Measurements from ENCODE around the gene LDLRAD4.

The LDLRAD4 gene

DNA sequence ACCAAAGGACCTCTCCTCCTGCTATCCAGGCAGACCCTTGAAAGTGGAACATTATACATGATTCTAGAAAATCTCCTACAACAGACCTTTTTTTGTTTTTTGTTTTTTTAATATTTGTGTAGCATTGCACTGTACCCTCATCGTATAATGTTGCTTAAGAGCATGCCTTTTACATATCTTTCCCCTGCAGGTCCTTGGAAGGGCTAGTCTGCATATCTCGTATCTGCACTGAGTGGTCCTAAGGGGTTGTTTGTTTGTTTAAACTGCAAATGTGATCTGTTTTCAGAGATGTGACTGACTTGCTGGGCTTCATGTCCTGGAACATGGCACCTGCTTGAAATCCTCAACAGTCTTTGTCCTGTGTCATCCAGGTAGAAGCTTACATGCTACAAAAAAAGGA lies 303.7 kb downstream of the LDLRAD4 start:
- Histone ChIP-seq H3K27me3 (no peaks in the 10 kb centered on the region), H3K4me2 (no peak overlapping the region)

DNA sequence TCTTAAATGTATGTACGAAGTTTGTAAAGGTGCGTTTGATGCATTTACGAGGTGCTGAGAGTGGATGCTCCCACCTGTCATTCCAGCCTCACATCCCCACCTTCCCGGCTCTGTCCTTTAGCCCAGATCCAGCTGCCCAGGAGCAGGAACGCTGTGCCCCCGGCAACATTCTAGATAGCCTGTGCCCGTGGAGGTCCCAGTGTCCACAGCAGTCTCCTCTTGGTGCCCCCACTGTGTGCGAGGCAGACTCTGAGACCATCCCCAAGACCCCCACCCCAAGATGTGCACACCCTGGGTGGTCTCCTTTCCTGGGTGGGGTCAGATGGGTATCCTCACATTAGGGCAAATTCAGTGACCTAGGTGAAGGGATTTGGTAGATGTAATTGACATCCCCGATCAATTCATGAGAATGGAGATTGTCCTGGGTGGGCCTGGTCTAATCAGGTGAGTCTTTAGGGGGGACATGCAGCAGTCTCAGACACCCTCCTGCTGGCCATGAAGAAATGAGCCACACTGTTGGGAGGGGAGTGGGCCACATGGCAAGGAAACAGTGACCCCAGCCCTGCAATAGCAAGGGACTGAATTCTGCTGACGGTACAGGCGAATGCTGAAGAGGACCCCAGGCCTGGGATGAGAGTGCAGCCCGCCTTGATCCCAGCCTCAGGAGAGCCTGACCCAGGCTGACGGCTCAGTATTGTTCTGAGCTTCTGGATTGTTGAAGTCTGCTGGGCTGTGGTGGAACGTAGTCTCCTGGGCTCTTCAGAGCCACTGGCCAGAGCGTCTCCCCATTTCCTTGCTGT lies 304.5 kb downstream of the LDLRAD4 start:
- no peak for TF ChIP-seq Cebpa-rat (IDR thresholded peaks at IDR 0.05)
- Histone ChIP-seq H3K9me3 (peaks cover 9% of the 10 kb centered on the region; the same call in 1 of the 2 replicates), H4K20me1 (peaks cover 79% of the 10 kb centered on the region), H3K4me3 (no peak overlapping the region), H3K36me3 (peaks cover 71% of the 10 kb centered on the region), H3K27ac (no peak overlapping the region), H3K4me2 (no peak overlapping the region), H3K9ac (no peak overlapping the region), H3K27me3 (no peaks in the 10 kb centered on the region), H3K4me1 (peaks cover 44% of the 10 kb centered on the region)

More for the DNA sequence above, 303.7 kb downstream of the LDLRAD4 start:
- H3K9me3 ChIP-seq = peaks cover 17% of the 10 kb centered on the region
- no peak overlapping the region for H3K9ac ChIP-seq
- H3K36me3 ChIP-seq = peaks cover 71% of the 10 kb centered on the region
- H3K4me3 ChIP-seq = no peak overlapping the region
- no peak overlapping the region for H3K27ac ChIP-seq
- TF ChIP-seq Cebpa-rat (IDR thresholded peaks at IDR 0.05) = no peak
- peaks cover 39% of the 10 kb centered on the region for H3K4me1 ChIP-seq
- H4K20me1 ChIP-seq = peaks cover 72% of the 10 kb centered on the region

DNA sequence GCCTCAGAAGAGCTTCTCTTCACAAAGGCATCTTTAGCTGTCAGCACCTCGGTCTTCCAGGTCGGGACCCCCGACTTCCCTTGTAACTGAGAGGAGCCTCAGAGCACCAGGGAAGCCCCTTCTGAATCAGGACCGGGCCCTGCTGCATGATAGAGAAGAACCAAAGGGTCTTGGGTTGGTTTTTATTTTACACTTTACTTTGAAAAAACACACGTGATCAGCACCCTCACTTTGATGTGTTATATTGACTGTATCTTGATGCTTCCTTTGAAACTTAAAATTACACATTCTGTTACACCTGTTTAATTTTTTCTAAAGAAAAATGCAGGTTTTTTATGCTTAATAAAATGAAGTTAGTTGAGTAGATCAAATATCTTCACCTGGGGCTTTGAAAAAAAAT lies 305.5 kb downstream of the LDLRAD4 start:
- peaks cover 71% of the 10 kb centered on the region for H3K36me3 ChIP-seq
- no peak for TF ChIP-seq Cebpa-rat (IDR thresholded peaks at IDR 0.05)
- H3K9me3 ChIP-seq = no peaks in the 10 kb centered on the region
- no peaks in the 10 kb centered on the region for H3K27me3 ChIP-seq
- no peak overlapping the region for H3K4me2 ChIP-seq
- no peak overlapping the region for H3K9ac ChIP-seq
- peaks cover 47% of the 10 kb centered on the region for H3K4me1 ChIP-seq
- H3K4me3 ChIP-seq = no peak overlapping the region
- peaks cover 85% of the 10 kb centered on the region for H4K20me1 ChIP-seq
- H3K27ac ChIP-seq = 0 out of 2 replicates have a peak overlapping the region, but pooled peaks have one; percentile 23

GRCh38 chr18:13524811-13525210 lies 306.3 kb downstream of the LDLRAD4 start:
- no peak overlapping the region for H3K9ac ChIP-seq
- peaks cover 85% of the 10 kb centered on the region for H4K20me1 ChIP-seq
- H3K4me1 ChIP-seq = peaks cover 47% of the 10 kb centered on the region
- H3K4me3 ChIP-seq = no peak overlapping the region
- peaks cover 68% of the 10 kb centered on the region for H3K36me3 ChIP-seq
- no peak overlapping the region for H3K27ac ChIP-seq
- no peak for TF ChIP-seq Cebpa-rat (IDR thresholded peaks at IDR 0.05)
- H3K4me2 ChIP-seq = no peak overlapping the region
- no peaks in the 10 kb centered on the region for H3K27me3 ChIP-seq
- no peaks in the 10 kb centered on the region for H3K9me3 ChIP-seq

GRCh38 chr18:13525381-13526029 lies 306.9 kb downstream of the LDLRAD4 start:
- H3K27me3 ChIP-seq = no peaks in the 10 kb centered on the region
- no peak for TF ChIP-seq Cebpa-rat (IDR thresholded peaks at IDR 0.05)
- H3K9ac ChIP-seq = no peak overlapping the region
- H3K4me3 ChIP-seq = no peak overlapping the region
- peaks cover 47% of the 10 kb centered on the region for H3K4me1 ChIP-seq
- no peak overlapping the region for H3K4me2 ChIP-seq
- H3K9me3 ChIP-seq = no peaks in the 10 kb centered on the region
- H4K20me1 ChIP-seq = peaks cover 86% of the 10 kb centered on the region
- H3K27ac ChIP-seq = no peak overlapping the region
- peaks cover 68% of the 10 kb centered on the region for H3K36me3 ChIP-seq

DNA sequence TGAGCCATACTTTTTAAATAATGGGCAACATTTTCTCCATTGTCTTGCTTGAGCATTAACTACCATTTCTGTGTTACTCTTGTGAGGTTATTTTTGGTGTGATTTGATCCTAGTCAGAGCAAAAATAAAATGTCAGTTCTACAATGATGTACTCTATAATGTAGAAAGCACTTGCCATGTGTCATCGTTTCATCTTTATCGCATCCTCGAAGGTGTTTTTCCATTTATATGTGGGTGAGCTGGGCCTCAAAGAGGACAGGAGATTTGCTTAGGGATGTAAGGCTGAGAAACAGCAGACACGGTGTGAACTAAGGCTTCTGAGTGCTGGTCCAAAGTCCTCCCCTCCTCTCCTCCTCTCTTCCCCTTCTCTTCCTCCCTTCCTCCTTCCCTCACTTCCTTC lies 308.0 kb downstream of the LDLRAD4 start:
- TF ChIP-seq Cebpa-rat (IDR thresholded peaks at IDR 0.05) = no peak
- H3K27me3 ChIP-seq = no peaks in the 10 kb centered on the region
- H3K36me3 ChIP-seq = peaks cover 67% of the 10 kb centered on the region
- no peaks in the 10 kb centered on the region for H3K9me3 ChIP-seq
- H3K4me1 ChIP-seq = peaks cover 51% of the 10 kb centered on the region
- no peak overlapping the region for H3K4me3 ChIP-seq
- H3K4me2 ChIP-seq = no peak overlapping the region
- H3K27ac ChIP-seq = no peak overlapping the region
- H4K20me1 ChIP-seq = peaks cover 83% of the 10 kb centered on the region
- H3K9ac ChIP-seq = no peak overlapping the region

GRCh38 chr18:13527256-13527655 lies 308.7 kb downstream of the LDLRAD4 start:
- no peak for TF ChIP-seq Cebpa-rat (IDR thresholded peaks at IDR 0.05)
- H3K4me3 ChIP-seq = no peak overlapping the region
- no peaks in the 10 kb centered on the region for H3K9me3 ChIP-seq
- peaks cover 62% of the 10 kb centered on the region for H3K36me3 ChIP-seq
- peaks cover 80% of the 10 kb centered on the region for H4K20me1 ChIP-seq
- no peak overlapping the region for H3K4me2 ChIP-seq
- H3K27me3 ChIP-seq = no peaks in the 10 kb centered on the region
- no peak overlapping the region for H3K9ac ChIP-seq
- peaks cover 51% of the 10 kb centered on the region for H3K4me1 ChIP-seq
- no peak overlapping the region; the same call in 1 of the 2 replicates for H3K27ac ChIP-seq

DNA sequence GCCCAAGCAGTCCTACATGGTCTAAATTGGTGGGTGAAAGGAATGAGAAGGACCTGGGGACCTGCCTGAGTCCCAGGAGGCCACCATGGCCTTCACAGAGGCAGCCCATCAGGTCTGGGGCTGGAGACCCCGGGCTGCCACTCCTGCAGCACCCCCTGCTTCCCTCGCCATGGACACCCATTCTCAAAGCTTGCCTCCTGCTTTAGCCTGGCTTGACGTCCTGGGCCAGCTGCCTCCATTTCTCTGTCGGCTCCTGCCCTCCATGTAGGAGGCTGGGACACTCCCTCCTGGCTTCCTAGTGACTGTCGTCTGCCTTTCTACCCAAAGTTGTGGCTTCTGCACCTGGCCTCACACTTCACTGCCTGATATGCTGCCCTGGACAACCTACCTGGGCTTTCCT lies 309.2 kb downstream of the LDLRAD4 start:
- H3K4me3 ChIP-seq = no peak overlapping the region
- no peak overlapping the region; the same call in 1 of the 2 replicates for H3K27ac ChIP-seq
- H3K36me3 ChIP-seq = peaks cover 63% of the 10 kb centered on the region
- no peaks in the 10 kb centered on the region for H3K9me3 ChIP-seq
- no peaks in the 10 kb centered on the region for H3K27me3 ChIP-seq
- no peak for TF ChIP-seq Cebpa-rat (IDR thresholded peaks at IDR 0.05)
- no peak overlapping the region for H3K9ac ChIP-seq
- H4K20me1 ChIP-seq = peaks cover 81% of the 10 kb centered on the region
- H3K4me1 ChIP-seq = peaks cover 55% of the 10 kb centered on the region
- no peak overlapping the region for H3K4me2 ChIP-seq

- no peak overlapping the region for H3K4me3 ChIP-seq
- no peak overlapping the region for H3K9ac ChIP-seq
- peak overlapping the region; percentile 77; the same call in 1 of the 2 replicates for H3K27ac ChIP-seq
- peaks cover 54% of the 10 kb centered on the region for H3K4me1 ChIP-seq
- peaks cover 53% of the 10 kb centered on the region for H3K36me3 ChIP-seq
- H4K20me1 ChIP-seq = peaks cover 78% of the 10 kb centered on the region
- no peaks in the 10 kb centered on the region for H3K27me3 ChIP-seq
- H3K4me2 ChIP-seq = peak overlapping the region; percentile 79
- no peak for TF ChIP-seq Cebpa-rat (IDR thresholded peaks at IDR 0.05)
- H3K9me3 ChIP-seq = no peaks in the 10 kb centered on the region
Measured at GRCh38 chr18:13528739-13529392, 310.3 kb downstream of the LDLRAD4 start.

Data from BLaER1 (cell line).